ENCODE measurements around the gene AGPAT2. TPM values are rescaled to one million over a fixed set of nuclear protein-coding genes. Genes with fewer than 3 reads are reported as not detected.

Gene AGPAT2
- total and polyA plus RNA-seq, 2 experiments from 2014 or later: 31.8 to 44.7 TPM

DNA sequence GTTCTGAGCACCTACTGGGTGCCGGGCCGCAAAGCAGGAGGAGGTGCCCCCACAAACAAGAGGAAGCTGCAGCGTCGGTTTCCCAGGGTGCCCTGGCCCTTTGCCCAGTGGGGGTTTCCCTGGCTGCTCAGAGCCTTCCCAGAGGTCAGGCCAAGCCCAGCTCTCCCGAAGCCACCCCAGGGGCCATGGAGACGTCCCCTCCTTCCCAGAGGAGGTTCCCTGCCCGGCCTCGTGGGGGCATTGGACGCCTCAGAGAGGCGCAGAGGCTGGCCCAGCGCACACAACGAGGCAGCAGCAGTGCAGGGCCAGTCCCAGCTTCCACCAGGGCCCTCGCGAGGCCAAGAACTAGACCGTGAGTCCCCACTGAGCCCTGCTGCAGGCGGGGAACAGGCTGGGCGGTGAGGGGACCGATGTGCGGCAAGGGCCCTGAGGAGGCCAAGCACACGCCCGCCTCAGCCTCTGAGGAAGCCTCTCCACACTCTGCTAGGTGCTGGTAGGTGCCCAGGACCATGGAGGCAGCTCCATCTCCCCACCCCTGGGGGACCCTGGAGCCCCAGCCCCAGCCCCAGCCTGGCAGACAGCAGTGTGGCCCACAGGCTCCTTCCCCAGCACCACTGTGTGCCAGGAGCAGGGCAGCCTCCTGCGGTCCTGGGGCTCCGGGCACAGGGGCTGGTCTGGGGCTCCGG lies 32.1 kb upstream of the AGPAT2 start:
- Mint-ChIP-seq H3K4me1 (peaks cover 6% of the 10 kb centered on the region), H3K27me3 (ENCODE audit: insufficient read depth, low read depth, poor library complexity) (peaks cover 28% of the 10 kb centered on the region), H3K9me3 (no peaks in the 10 kb centered on the region), H3K4me3 (no peak overlapping the region), H3K36me3 (ENCODE audit: low read depth) (peaks cover 20% of the 10 kb centered on the region), H3K27ac (no peak overlapping the region)
- Histone ChIP-seq H3K36me3 (ENCODE audit: insufficient read depth) (peaks cover 3% of the 10 kb centered on the region; the same call in 1 of the 2 replicates), H3K27me3 (ENCODE audit: insufficient read depth) (no peaks in the 10 kb centered on the region), H3K4me2 (no peak overlapping the region), H3F3A (replicated peaks; ENCODE audit: low read depth) (peaks cover 19% of the 10 kb centered on the region), H3K4me3 (no peak overlapping the region), H3K27ac (ENCODE audit: low read depth) (no peak overlapping the region), H2AFZ (no peak overlapping the region), H3K79me2 (replicated peaks; ENCODE audit: insufficient read depth) (no peaks in the 10 kb centered on the region; the same call in 1 of the 2 replicates), H4K20me1 (replicated peaks; ENCODE audit: insufficient read depth) (peaks cover 6% of the 10 kb centered on the region), H3K9me2 (ENCODE audit: insufficient read depth) (no peaks in the 10 kb centered on the region), H3K4me1 (ENCODE audit: insufficient read depth) (no peaks in the 10 kb centered on the region; the same call in 1 of the 2 replicates)
- ATAC-seq (peak; percentile 7), DNase-seq (ENCODE audit: low spot score) (no peak)
- TF ChIP-seq, protein P1, sequence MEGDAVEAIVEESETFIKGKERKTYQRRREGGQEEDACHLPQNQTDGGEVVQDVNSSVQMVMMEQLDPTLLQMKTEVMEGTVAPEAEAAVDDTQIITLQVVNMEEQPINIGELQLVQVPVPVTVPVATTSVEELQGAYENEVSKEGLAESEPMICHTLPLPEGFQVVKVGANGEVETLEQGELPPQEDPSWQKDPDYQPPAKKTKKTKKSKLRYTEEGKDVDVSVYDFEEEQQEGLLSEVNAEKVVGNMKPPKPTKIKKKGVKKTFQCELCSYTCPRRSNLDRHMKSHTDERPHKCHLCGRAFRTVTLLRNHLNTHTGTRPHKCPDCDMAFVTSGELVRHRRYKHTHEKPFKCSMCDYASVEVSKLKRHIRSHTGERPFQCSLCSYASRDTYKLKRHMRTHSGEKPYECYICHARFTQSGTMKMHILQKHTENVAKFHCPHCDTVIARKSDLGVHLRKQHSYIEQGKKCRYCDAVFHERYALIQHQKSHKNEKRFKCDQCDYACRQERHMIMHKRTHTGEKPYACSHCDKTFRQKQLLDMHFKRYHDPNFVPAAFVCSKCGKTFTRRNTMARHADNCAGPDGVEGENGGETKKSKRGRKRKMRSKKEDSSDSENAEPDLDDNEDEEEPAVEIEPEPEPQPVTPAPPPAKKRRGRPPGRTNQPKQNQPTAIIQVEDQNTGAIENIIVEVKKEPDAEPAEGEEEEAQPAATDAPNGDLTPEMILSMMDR (conservative IDR thresholded peaks at IDR 0.05; ENCODE audit: low read depth in 2 of 2): 0 out of 4 replicates have a peak, but pooled peaks of 1 of the 2 experiments have one; percentile 6
- no peak for TF ChIP-seq POLR2AphosphoS5 (IDR thresholded peaks at IDR 0.05; ENCODE audit: low read depth)

- ATAC-seq (no peak), DNase-seq (ENCODE audit: low spot score) (no peak)
- no peak overlapping the region for H3K4me3 ChIP-seq
- H4K20me1 ChIP-seq (replicated peaks; ENCODE audit: insufficient read depth): peaks cover 8% of the 10 kb centered on the region
- Mint-ChIP-seq H3K36me3 (ENCODE audit: low read depth) (peaks cover 12% of the 10 kb centered on the region), H3K9me3 (no peaks in the 10 kb centered on the region), H3K4me3 (no peak overlapping the region), H3K27me3 (ENCODE audit: insufficient read depth, low read depth, poor library complexity) (peaks cover 23% of the 10 kb centered on the region), H3K27ac (no peak overlapping the region), H3K4me1 (peaks cover 5% of the 10 kb centered on the region; the same call in 2 of the 3 replicates)
- H2AFZ ChIP-seq: no peak overlapping the region
- no peak overlapping the region for H3K27ac ChIP-seq (ENCODE audit: low read depth)
- H3K79me2 ChIP-seq (replicated peaks; ENCODE audit: insufficient read depth): peaks cover 6% of the 10 kb centered on the region; the same call in 1 of the 2 replicates
- no peak overlapping the region for H3K4me2 ChIP-seq
- no peaks in the 10 kb centered on the region for H3K36me3 ChIP-seq (ENCODE audit: insufficient read depth)
- H3K4me1 ChIP-seq (ENCODE audit: insufficient read depth): no peaks in the 10 kb centered on the region; the same call in 1 of the 2 replicates
- H3F3A ChIP-seq (replicated peaks; ENCODE audit: low read depth): peaks cover 11% of the 10 kb centered on the region
- no peaks in the 10 kb centered on the region for H3K27me3 ChIP-seq (ENCODE audit: insufficient read depth)
- no peaks in the 10 kb centered on the region for H3K9me2 ChIP-seq (ENCODE audit: insufficient read depth)
- TF ChIP-seq ZNF462 (CRISPR knock-in tag; IDR thresholded peaks at IDR 0.05): no peak
- TF ChIP-seq ZNF331 (CRISPR knock-in tag; IDR thresholded peaks at IDR 0.05; ENCODE audit: low read depth): no peak
- TF ChIP-seq EZH2phosphoT487 (IDR thresholded peaks at IDR 0.05; ENCODE audit: unreplicated experiment): no peak
- no peak for TF ChIP-seq POLR2AphosphoS5 (IDR thresholded peaks at IDR 0.05; ENCODE audit: low read depth)
- no peak for TF ChIP-seq REST (IDR thresholded peaks at IDR 0.05; ENCODE audit: unreplicated experiment)
- no peak for TF ChIP-seq EZH2 (IDR thresholded peaks at IDR 0.05; ENCODE audit: low read depth, unreplicated experiment)
These were observed 31.3 kb upstream of the AGPAT2 start for GRCh38 chr9:136718345-136719194.
